ENCODE data around the gene NEMP2.

Gene NEMP2

GRCh38 chr2:190582019-190582418 is 47.5 kb upstream of the NEMP2 start:
- no peak for DNase-seq (ENCODE audit: low read depth in 1 of 2, low spot score in 1 of 2)
- TF ChIP-seq SPI1 (IDR thresholded peaks at IDR 0.05; ENCODE audit: borderline replicate concordance, low read depth) (no peak), POLR2AphosphoS5 (IDR thresholded peaks at IDR 0.05; ENCODE audit: low read depth) (no peak), GABPA (IDR thresholded peaks at IDR 0.05; ENCODE audit: low read depth) (no peak)
- TF ChIP-seq, protein P1, sequence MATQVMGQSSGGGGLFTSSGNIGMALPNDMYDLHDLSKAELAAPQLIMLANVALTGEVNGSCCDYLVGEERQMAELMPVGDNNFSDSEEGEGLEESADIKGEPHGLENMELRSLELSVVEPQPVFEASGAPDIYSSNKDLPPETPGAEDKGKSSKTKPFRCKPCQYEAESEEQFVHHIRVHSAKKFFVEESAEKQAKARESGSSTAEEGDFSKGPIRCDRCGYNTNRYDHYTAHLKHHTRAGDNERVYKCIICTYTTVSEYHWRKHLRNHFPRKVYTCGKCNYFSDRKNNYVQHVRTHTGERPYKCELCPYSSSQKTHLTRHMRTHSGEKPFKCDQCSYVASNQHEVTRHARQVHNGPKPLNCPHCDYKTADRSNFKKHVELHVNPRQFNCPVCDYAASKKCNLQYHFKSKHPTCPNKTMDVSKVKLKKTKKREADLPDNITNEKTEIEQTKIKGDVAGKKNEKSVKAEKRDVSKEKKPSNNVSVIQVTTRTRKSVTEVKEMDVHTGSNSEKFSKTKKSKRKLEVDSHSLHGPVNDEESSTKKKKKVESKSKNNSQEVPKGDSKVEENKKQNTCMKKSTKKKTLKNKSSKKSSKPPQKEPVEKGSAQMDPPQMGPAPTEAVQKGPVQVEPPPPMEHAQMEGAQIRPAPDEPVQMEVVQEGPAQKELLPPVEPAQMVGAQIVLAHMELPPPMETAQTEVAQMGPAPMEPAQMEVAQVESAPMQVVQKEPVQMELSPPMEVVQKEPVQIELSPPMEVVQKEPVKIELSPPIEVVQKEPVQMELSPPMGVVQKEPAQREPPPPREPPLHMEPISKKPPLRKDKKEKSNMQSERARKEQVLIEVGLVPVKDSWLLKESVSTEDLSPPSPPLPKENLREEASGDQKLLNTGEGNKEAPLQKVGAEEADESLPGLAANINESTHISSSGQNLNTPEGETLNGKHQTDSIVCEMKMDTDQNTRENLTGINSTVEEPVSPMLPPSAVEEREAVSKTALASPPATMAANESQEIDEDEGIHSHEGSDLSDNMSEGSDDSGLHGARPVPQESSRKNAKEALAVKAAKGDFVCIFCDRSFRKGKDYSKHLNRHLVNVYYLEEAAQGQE (IDR thresholded peaks at IDR 0.05; ENCODE audit: insufficient replicate concordance, low read depth), result no peak
- TF ChIP-seq, protein P2, sequence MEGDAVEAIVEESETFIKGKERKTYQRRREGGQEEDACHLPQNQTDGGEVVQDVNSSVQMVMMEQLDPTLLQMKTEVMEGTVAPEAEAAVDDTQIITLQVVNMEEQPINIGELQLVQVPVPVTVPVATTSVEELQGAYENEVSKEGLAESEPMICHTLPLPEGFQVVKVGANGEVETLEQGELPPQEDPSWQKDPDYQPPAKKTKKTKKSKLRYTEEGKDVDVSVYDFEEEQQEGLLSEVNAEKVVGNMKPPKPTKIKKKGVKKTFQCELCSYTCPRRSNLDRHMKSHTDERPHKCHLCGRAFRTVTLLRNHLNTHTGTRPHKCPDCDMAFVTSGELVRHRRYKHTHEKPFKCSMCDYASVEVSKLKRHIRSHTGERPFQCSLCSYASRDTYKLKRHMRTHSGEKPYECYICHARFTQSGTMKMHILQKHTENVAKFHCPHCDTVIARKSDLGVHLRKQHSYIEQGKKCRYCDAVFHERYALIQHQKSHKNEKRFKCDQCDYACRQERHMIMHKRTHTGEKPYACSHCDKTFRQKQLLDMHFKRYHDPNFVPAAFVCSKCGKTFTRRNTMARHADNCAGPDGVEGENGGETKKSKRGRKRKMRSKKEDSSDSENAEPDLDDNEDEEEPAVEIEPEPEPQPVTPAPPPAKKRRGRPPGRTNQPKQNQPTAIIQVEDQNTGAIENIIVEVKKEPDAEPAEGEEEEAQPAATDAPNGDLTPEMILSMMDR (IDR thresholded peaks at IDR 0.05; ENCODE audit: insufficient read depth, low read length), result no peak
- no peaks in the 10 kb centered on the region for H3K27me3 ChIP-seq (ENCODE audit: insufficient read depth, poor library complexity, severe bottlenecking)
- no peak overlapping the region for H3K27ac ChIP-seq (replicated peaks)
- no peak overlapping the region for H3K4me3 ChIP-seq (replicated peaks; ENCODE audit: insufficient read depth, low read length)

DNA sequence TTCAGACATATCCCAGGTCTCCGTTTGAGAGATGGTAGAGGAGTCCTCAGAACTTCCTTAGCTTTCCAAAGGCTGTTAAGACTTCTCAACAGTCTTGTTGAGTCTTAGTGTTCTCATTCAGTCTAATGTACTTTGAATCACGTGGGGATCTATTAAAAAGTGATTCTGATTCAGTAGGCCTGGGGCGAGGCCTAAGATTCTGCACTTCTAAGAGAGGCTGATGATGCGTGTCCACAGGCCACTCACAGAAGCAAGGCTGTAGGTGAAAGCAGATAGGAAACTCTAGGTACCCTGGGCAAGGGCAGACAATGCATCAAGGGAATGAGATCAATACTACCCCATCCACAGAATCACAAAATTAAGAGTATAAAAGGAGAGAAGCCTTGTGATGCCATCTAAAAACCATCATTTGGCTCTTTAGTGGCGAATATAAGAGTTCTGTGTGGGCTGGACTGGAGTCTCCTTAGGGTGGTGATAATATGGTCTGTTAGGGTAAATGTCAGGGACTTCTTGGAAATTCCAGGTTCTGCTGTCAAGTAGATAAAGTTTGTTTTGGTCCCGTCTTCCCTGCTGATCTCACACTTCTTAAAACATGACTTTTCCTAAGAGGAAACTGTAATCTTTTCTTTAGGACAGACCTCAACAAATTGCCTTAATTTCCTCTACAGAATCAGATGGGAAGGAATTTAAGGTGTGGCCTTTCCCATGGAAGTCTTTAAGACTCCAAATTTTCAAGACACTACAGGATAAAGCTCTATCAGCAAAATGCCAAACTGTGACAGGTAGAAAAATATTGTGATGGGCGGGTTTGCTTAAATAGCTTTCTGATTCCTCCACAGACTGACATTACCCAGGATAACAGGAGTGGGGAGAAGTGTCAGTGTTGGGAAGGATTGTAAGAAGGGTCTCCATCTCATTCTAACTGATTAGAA is 45.7 kb upstream of the NEMP2 start:
- no peak for DNase-seq (ENCODE audit: low read depth in 1 of 2, low spot score in 1 of 2)
- no peaks in the 10 kb centered on the region for H3K27me3 ChIP-seq (ENCODE audit: insufficient read depth, poor library complexity, severe bottlenecking)
- no peak overlapping the region for H3K4me3 ChIP-seq (replicated peaks; ENCODE audit: insufficient read depth, low read length)
- TF ChIP-seq GABPA (IDR thresholded peaks at IDR 0.05; ENCODE audit: low read depth) (no peak), POLR2AphosphoS5 (IDR thresholded peaks at IDR 0.05; ENCODE audit: low read depth) (no peak), SPI1 (IDR thresholded peaks at IDR 0.05; ENCODE audit: borderline replicate concordance, low read depth) (no peak)
- TF ChIP-seq, protein P1 (IDR thresholded peaks at IDR 0.05; ENCODE audit: insufficient replicate concordance, low read depth), result no peak
- TF ChIP-seq, protein P2 (IDR thresholded peaks at IDR 0.05; ENCODE audit: insufficient read depth, low read length), result no peak
- H3K27ac ChIP-seq (replicated peaks), result no peak overlapping the region

- no peak overlapping the region for H3K27ac ChIP-seq (replicated peaks)
- no peaks in the 10 kb centered on the region for H3K27me3 ChIP-seq (ENCODE audit: insufficient read depth, poor library complexity, severe bottlenecking)
- no peak for DNase-seq (ENCODE audit: low read depth in 1 of 2, low spot score in 1 of 2)
- TF ChIP-seq POLR2AphosphoS5 (IDR thresholded peaks at IDR 0.05; ENCODE audit: low read depth) (no peak), SPI1 (IDR thresholded peaks at IDR 0.05; ENCODE audit: borderline replicate concordance, low read depth) (no peak), GABPA (IDR thresholded peaks at IDR 0.05; ENCODE audit: low read depth) (no peak)
- TF ChIP-seq, protein P1 (IDR thresholded peaks at IDR 0.05; ENCODE audit: insufficient replicate concordance, low read depth), result no peak
- TF ChIP-seq, protein P2 (IDR thresholded peaks at IDR 0.05; ENCODE audit: insufficient read depth, low read length), result no peak
- H3K4me3 ChIP-seq (replicated peaks; ENCODE audit: insufficient read depth, low read length), result no peak overlapping the region
Observed at GRCh38 chr2:190579058-190579410, 44.5 kb upstream of the NEMP2 start.

Measured in HL-60 (cell line).